Activated CD4-positive, alpha-beta memory T cell treated with anti-CD3 and anti-CD28 coated beads for 36 hours (primary cell): ENCODE results near the gene NAALADL2. TPM values are rescaled to one million over a fixed set of nuclear protein-coding genes. Genes with fewer than 3 reads are reported as not detected.
"Not testable (repeated sequence)": the region's sequence is repeated elsewhere in the genome, so short reads cannot be mapped to it uniquely, and the experiment has no call there.

Experiments
- CTCF ChIA-PET: fragments of 350-600 bp; sonication (Branson Sonifier 250); formaldehyde crosslinking; loops from one replicate; lab custom pipeline; 2021; ENCODE audit warnings: antibody characterized with exemption, inconsistent platforms; lab: Charles Lee
- POLR2A ChIA-PET: fragments of 350-600 bp; sonication (Branson Sonifier 250); formaldehyde crosslinking; loops from one replicate; lab custom pipeline; 2021; ENCODE audit warnings: antibody characterized with exemption; lab: Charles Lee
- DNase-seq: peaks from one replicate; pipeline ENCODE4 v3.0.0-alpha.2; 2020
- H3K27ac Mint-ChIP-seq: one replicate; pipeline ENCODE4 v1.8.0; 2021; ENCODE audit warnings: mixed read lengths
- H3K27me3 Mint-ChIP-seq: one replicate; pipeline ENCODE4 v1.8.0; 2021; ENCODE audit warnings: mixed read lengths
- H3K36me3 Mint-ChIP-seq: one replicate; pipeline ENCODE4 v1.8.0; 2021; ENCODE audit warnings: mixed read lengths
- H3K4me1 Mint-ChIP-seq: one replicate; pipeline ENCODE4 v1.8.0; 2021; ENCODE audit warnings: low read depth, mixed read lengths
- H3K4me3 Mint-ChIP-seq: one replicate; pipeline ENCODE4 v1.8.0; 2021; ENCODE audit warnings: mild to moderate bottlenecking, mixed read lengths
- H3K9me3 Mint-ChIP-seq: one replicate; pipeline ENCODE4 v1.8.0; 2021; ENCODE audit warnings: mixed read lengths
- intact Hi-C: fragments of 100-400 bp; cut with micrococcal nuclease; formaldehyde crosslinking; loops from one replicate; pipeline ENCODE4 v1.15.1; 2023
- total RNA-seq, 2 experiments: library from RNA; stranded (reverse); gene quantifications; one replicate each; pipeline ENCODE4 v1.2.3, GENCODE V29; 2021

The NAALADL2 gene
- total RNA-seq, 2 experiments from 2014 or later: not detected

DNA sequence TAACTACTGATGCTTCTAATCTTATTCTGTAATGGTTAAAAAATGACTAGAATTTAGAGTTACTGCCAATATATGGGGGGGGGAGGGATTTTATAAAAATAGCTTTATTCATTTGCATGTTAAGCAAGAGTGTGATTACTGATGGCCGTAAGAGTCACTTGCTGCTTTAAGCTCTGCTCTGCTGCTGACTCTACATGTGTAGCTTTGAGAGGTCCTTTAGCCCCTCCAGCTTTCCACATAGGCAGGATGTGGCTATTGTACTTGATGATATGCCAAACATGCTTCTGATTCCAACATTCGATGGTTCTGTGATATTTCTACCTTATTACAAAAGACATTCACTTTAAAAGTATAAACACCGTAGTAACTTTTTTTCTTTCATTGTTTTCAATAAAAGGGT, 511.3 kb downstream of the NAALADL2 start:
- H3K4me1 Mint-ChIP-seq, H3K4me3 Mint-ChIP-seq, H3K36me3 Mint-ChIP-seq, DNase-seq, H3K9me3 Mint-ChIP-seq, intact Hi-C loops, H3K27me3 Mint-ChIP-seq, POLR2A ChIA-PET, CTCF ChIA-PET, H3K27ac Mint-ChIP-seq: not testable (repeated sequence)

DNA sequence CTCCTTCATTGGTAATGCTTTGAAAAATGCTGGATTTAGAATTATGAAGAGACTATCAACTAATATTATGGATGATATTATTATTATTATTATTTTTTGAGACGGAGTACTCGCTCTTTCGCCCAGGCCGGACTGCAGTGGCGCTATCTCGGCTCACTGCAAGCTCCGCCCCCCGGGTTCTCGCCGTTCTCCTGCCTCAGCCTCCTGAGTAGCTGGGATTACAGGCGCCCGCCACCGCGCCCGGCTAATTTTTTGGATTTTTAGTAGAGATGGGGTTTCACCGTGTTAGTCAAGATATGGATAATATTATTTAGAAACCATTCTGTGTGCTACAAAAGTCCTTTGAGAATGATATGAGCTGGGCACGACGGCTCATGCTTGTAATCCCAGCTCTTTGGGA, 512.1 kb downstream of the NAALADL2 start:
- not testable (repeated sequence) for H3K27ac Mint-ChIP-seq

DNA sequence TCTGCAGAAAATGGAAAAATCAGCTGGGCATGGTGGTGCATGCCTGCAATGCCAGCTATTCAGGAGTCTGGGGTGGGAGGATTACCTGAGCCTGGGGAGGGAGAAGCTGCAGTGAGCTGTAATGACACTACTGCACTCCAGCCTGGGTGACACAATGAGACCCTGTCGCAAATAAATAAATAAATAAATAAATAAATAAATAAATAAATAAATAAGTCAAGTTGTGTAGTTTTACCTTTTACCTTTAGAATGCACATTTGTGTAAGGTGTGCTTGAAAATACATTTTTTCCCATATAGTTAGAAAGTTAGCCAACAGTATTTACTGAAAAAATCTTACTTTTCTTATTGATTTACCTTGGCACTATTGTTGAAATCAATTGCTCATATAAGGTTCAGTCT, 515.6 kb downstream of the NAALADL2 start:
- CTCF ChIA-PET: no interaction called here
- no peak for DNase-seq
- Mint-ChIP-seq H3K27me3 (no peaks in the 10 kb centered on the region), H3K4me1 (no peaks in the 10 kb centered on the region), H3K9me3 (no peaks in the 10 kb centered on the region), H3K36me3 (no peaks in the 10 kb centered on the region), H3K27ac (no peak overlapping the region), H3K4me3 (no peak overlapping the region)
- POLR2A ChIA-PET: no interaction called here
- intact Hi-C loops: no loop called here

More for the DNA sequence above, 512.1 kb downstream of the NAALADL2 start:
- H3K4me1 Mint-ChIP-seq, POLR2A ChIA-PET, CTCF ChIA-PET, H3K36me3 Mint-ChIP-seq, H3K9me3 Mint-ChIP-seq, H3K4me3 Mint-ChIP-seq, DNase-seq, H3K27me3 Mint-ChIP-seq, intact Hi-C loops: not testable (repeated sequence)

DNA sequence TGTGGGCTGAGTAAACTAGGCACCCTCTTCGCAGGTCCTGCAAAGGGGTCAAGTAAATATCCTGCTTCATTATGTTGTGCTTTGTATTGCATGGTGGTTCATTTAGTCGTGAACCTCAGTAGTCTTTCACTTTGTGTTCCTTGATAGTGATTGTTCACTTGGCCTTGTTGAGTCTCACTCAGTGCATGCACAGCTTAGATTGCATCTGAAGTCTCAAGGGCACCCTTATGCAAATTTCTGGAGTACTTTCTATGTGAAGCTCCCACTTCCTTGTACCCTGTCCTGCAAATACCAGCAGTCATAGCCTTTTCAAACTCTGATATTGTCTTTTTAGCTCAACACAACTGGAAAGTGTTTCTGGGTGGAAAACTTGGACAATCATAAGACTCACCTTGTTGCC, 519.2 kb downstream of the NAALADL2 start:
- Mint-ChIP-seq H3K4me3 (no peak overlapping the region), H3K36me3 (no peaks in the 10 kb centered on the region), H3K27me3 (no peaks in the 10 kb centered on the region), H3K4me1 (no peaks in the 10 kb centered on the region), H3K27ac (no peak overlapping the region), H3K9me3 (no peaks in the 10 kb centered on the region)
- POLR2A ChIA-PET: no interaction called here
- intact Hi-C loops: no loop called here
- no peak for DNase-seq
- CTCF ChIA-PET: no interaction called here

GRCh38 chr3:175381685-175382084, 522.6 kb downstream of the NAALADL2 start:
- H3K9me3 Mint-ChIP-seq: peaks cover 2% of the 10 kb centered on the region
- no peak for DNase-seq
- H3K4me3 Mint-ChIP-seq: no peak overlapping the region
- ChIA-PET CTCF (no interaction called here), POLR2A (interaction anchor here (0.6 kb wide), 1 partner anchor 133 kb away, joined by 3 read pairs; no protein-coding TSS in a partner anchor)
- H3K27me3 Mint-ChIP-seq: no peaks in the 10 kb centered on the region
- H3K27ac Mint-ChIP-seq: no peak overlapping the region
- no peaks in the 10 kb centered on the region for H3K36me3 Mint-ChIP-seq
- H3K4me1 Mint-ChIP-seq: no peaks in the 10 kb centered on the region
- intact Hi-C loops: no loop called here

GRCh38 chr3:175383371-175383770, 524.2 kb downstream of the NAALADL2 start:
- no peaks in the 10 kb centered on the region for H3K36me3 Mint-ChIP-seq
- ChIA-PET CTCF (no interaction called here), POLR2A (no interaction called here)
- H3K27me3 Mint-ChIP-seq: no peaks in the 10 kb centered on the region
- no peaks in the 10 kb centered on the region for H3K4me1 Mint-ChIP-seq
- H3K4me3 Mint-ChIP-seq: no peak overlapping the region
- peaks cover 2% of the 10 kb centered on the region for H3K9me3 Mint-ChIP-seq
- no peak for DNase-seq
- H3K27ac Mint-ChIP-seq: no peak overlapping the region
- intact Hi-C loops: no loop called here

DNA sequence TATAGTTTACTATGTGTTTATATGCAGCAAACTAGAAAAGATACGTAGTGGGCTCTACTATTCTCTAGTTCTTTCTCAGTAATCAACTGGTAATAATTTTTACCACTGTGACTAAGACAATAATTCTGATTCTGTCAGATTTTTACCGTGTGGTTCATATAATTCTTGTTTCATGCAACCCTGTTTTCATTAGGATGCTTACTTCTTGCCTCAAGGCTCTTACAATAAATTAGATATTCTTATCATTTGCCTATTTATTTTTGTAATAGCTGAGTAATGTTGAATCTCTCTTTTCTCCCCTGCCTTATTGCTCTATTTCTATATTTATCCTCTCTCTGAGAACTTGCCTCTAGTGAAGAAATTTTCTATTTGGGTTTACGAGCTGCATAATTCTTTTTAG, 524.7 kb downstream of the NAALADL2 start:
- ChIA-PET CTCF (no interaction called here), POLR2A (no interaction called here)
- H3K36me3 Mint-ChIP-seq: no peaks in the 10 kb centered on the region
- H3K27me3 Mint-ChIP-seq: no peaks in the 10 kb centered on the region
- no peak overlapping the region for H3K27ac Mint-ChIP-seq
- H3K4me1 Mint-ChIP-seq: no peaks in the 10 kb centered on the region
- intact Hi-C loops: no loop called here
- H3K4me3 Mint-ChIP-seq: no peak overlapping the region
- H3K9me3 Mint-ChIP-seq: peaks cover 2% of the 10 kb centered on the region
- DNase-seq: no peak

DNA sequence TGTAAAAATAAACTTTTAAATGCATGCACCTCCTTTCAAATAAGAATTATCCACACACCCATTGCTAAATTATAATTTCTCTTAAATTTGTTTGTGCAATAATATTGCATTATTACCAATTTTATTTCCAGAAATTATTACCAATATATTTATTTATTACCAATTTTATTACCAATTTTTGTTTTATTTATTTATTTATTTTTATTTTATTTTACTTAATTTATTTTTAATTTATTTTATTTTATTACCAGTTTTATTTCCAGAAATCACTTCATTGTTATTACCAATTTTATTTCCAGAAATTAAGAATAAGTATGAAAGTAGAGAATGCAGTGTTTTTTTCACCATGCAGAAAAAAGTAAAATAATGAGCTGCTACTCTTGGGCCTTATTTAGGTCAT, 525.4 kb downstream of the NAALADL2 start:
- H3K27ac Mint-ChIP-seq: no peak overlapping the region
- H3K4me3 Mint-ChIP-seq: no peak overlapping the region
- no peaks in the 10 kb centered on the region for H3K4me1 Mint-ChIP-seq
- H3K9me3 Mint-ChIP-seq: peaks cover 2% of the 10 kb centered on the region
- H3K36me3 Mint-ChIP-seq: no peaks in the 10 kb centered on the region
- intact Hi-C loops: no loop called here
- ChIA-PET CTCF (no interaction called here), POLR2A (no interaction called here)
- no peak for DNase-seq
- no peaks in the 10 kb centered on the region for H3K27me3 Mint-ChIP-seq

DNA sequence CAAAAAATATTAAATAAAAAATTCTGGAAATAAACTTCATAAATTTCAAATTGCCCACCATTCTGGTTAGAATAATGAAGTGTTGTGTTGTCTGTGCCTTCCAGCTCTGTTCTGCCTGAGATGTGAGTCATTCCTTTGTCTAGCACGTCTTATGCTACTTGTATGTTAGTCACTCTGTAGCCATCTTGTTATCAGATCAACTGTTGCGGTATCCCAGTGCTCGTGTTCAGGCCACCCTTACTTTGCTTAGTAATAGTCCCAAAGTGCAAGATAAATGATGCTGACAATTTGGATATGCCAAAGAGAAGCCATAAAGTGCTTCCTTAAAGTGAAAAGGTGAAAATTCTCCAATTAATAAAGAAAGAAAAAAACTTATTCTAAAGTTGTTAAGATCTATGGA, 527.5 kb downstream of the NAALADL2 start:
- ChIA-PET CTCF (no interaction called here), POLR2A (no interaction called here)
- no peak overlapping the region for H3K4me3 Mint-ChIP-seq
- peaks cover 2% of the 10 kb centered on the region for H3K9me3 Mint-ChIP-seq
- H3K27me3 Mint-ChIP-seq: no peaks in the 10 kb centered on the region
- H3K27ac Mint-ChIP-seq: no peak overlapping the region
- DNase-seq: no peak
- intact Hi-C loops: no loop called here
- no peaks in the 10 kb centered on the region for H3K36me3 Mint-ChIP-seq
- H3K4me1 Mint-ChIP-seq: no peaks in the 10 kb centered on the region

GRCh38 chr3:175389560-175389959, 530.4 kb downstream of the NAALADL2 start:
- CTCF ChIA-PET: no interaction called here
- H3K4me3 Mint-ChIP-seq: no peak overlapping the region
- H3K9me3 Mint-ChIP-seq: peaks cover 6% of the 10 kb centered on the region
- H3K4me1 Mint-ChIP-seq: no peaks in the 10 kb centered on the region
- POLR2A ChIA-PET: no interaction called here
- intact Hi-C loops: no loop called here
- no peaks in the 10 kb centered on the region for H3K27me3 Mint-ChIP-seq
- no peak overlapping the region for H3K27ac Mint-ChIP-seq
- no peak for DNase-seq
- no peaks in the 10 kb centered on the region for H3K36me3 Mint-ChIP-seq

DNA sequence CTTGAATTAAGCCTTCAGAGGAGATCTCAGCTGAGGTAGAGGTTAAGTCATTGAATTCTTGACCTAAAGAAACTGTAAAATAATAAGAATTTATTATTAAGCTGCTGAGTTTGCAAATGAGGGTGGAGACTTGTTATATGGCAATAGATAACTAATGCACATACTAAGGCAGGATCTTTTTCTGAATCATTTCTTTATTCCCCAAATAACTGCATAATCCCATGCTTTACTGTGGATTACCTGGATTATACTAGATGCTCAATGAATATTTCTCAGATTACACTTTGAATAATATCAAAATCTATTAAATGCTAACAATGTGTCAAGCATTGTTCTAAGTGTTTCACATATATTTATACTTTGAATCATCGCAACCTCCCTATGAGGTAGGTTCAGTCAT, 532.5 kb downstream of the NAALADL2 start:
- Mint-ChIP-seq H3K9me3 (peaks cover 13% of the 10 kb centered on the region), H3K27me3 (no peaks in the 10 kb centered on the region), H3K4me3 (no peak overlapping the region), H3K36me3 (no peaks in the 10 kb centered on the region), H3K27ac (no peak overlapping the region), H3K4me1 (no peaks in the 10 kb centered on the region)
- intact Hi-C loops: no loop called here
- DNase-seq: no peak
- ChIA-PET POLR2A (no interaction called here), CTCF (no interaction called here)

GRCh38 chr3:175392653-175393052, 533.5 kb downstream of the NAALADL2 start:
- CTCF ChIA-PET: no interaction called here
- no peaks in the 10 kb centered on the region for H3K4me1 Mint-ChIP-seq
- H3K27me3 Mint-ChIP-seq: no peaks in the 10 kb centered on the region
- peaks cover 18% of the 10 kb centered on the region for H3K9me3 Mint-ChIP-seq
- intact Hi-C loops: no loop called here
- H3K36me3 Mint-ChIP-seq: no peaks in the 10 kb centered on the region
- DNase-seq: no peak
- no peak overlapping the region for H3K27ac Mint-ChIP-seq
- POLR2A ChIA-PET: no interaction called here
- H3K4me3 Mint-ChIP-seq: no peak overlapping the region

GRCh38 chr3:175397372-175397771, 538.2 kb downstream of the NAALADL2 start:
- Mint-ChIP-seq H3K4me1 (no peaks in the 10 kb centered on the region), H3K4me3 (no peak overlapping the region), H3K9me3 (peaks cover 17% of the 10 kb centered on the region), H3K36me3 (no peaks in the 10 kb centered on the region), H3K27ac (no peak overlapping the region), H3K27me3 (no peaks in the 10 kb centered on the region)
- intact Hi-C loops: no loop called here
- CTCF ChIA-PET: no interaction called here
- POLR2A ChIA-PET: no interaction called here
- DNase-seq: no peak

DNA sequence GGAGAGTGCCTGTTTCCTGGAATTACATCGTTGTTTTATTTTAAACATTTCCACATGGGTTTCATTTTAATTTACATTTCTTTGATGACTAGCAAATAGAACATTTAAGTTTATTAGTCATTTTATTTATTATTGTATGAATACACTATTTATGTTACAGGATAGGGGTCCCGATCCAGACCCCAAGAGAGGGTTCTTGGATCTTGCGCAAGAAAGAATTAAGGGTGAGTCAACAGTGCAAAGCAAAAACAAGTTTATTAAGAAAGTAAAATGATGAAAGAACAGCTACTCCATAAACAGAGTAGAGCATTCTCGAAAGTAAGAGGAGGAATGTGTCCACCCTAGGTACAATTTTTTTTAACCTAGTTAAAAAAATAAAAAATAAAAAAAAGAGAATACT, 539.5 kb downstream of the NAALADL2 start:
- Mint-ChIP-seq H3K27me3 (no peaks in the 10 kb centered on the region), H3K4me3 (no peak overlapping the region), H3K9me3 (peaks cover 15% of the 10 kb centered on the region), H3K27ac (no peak overlapping the region), H3K4me1 (no peaks in the 10 kb centered on the region), H3K36me3 (no peaks in the 10 kb centered on the region)
- ChIA-PET POLR2A (no interaction called here), CTCF (no interaction called here)
- intact Hi-C loops: no loop called here
- DNase-seq: no peak
